ENCODE results near the gene MMRN1. TPM values are rescaled to one million over a fixed set of nuclear protein-coding genes. Genes with fewer than 3 reads are reported as not detected.
A peak's percentile ranks its signal among the peaks of the same experiment; 100 is the strongest.

The MMRN1 gene
- total and polyA plus RNA-seq, 2 experiments from 2014 or later = not detected

DNA sequence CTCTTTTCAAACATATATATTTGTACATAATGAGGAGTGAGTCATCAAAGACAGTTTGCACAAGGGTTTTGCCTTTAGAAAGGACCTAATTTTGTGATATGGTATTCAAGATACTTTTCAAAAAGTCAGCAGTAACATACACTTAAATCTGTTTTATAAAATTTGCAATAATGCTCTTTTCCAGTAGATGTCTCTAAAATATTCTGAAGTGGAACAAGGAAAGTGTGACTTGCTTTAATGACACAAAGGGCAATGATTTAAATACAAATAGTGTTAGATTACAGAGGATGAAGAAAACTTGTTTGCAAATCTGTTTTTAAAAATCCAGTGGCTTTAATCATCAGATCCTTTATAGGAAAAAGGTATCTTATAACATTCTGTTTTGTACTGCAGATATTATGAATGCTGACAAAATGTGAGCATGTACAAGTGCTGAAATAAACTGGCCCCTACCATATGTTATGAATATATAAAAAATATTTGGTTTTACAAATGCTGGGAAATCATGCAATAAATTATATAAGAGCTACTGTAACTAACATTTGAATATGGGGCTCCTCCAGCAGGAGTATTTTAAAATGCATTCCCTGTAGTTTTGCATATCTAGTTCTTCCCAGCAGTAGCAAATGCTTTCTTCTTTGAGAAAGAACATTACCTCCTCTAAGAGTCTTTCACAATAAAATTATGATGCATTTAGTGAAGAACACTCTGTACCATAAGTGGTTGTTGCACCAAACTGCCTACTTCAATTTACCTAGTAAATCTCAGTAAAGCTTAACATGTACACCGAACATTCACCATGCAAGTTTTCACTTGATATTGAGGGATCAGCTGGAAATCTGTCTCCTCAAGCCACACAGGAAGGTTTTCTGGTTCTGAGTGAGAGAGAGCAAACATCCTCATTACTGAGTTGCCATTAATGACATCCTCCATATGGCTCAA is 20.2 kb downstream of the MMRN1 start:
- Mint-ChIP-seq H3K27ac (peak overlapping the region; percentile 20; the same call in 1 of the 2 replicates), H3K36me3 (ENCODE audit: low read depth) (no peaks in the 10 kb centered on the region), H3K27me3 (ENCODE audit: insufficient read depth, low read depth, poor library complexity) (no peaks in the 10 kb centered on the region), H3K4me3 (no peak overlapping the region), H3K4me1 (peaks cover 21% of the 10 kb centered on the region), H3K9me3 (no peaks in the 10 kb centered on the region)
- Histone ChIP-seq H3F3A (replicated peaks; ENCODE audit: low read depth) (no peaks in the 10 kb centered on the region), H3K4me3 (no peak overlapping the region), H3K9me2 (ENCODE audit: insufficient read depth) (no peaks in the 10 kb centered on the region), H3K27ac (ENCODE audit: low read depth) (no peak overlapping the region), H2AFZ (no peak overlapping the region), H3K4me2 (peak overlapping the region; percentile 45), H3K36me3 (ENCODE audit: insufficient read depth) (no peaks in the 10 kb centered on the region), H3K4me1 (ENCODE audit: insufficient read depth) (peaks cover 22% of the 10 kb centered on the region), H3K79me2 (replicated peaks; ENCODE audit: insufficient read depth) (no peaks in the 10 kb centered on the region), H3K27me3 (ENCODE audit: insufficient read depth) (no peaks in the 10 kb centered on the region), H4K20me1 (replicated peaks; ENCODE audit: insufficient read depth) (no peaks in the 10 kb centered on the region)
- TF ChIP-seq ZNF331 (CRISPR knock-in tag; IDR thresholded peaks at IDR 0.05; ENCODE audit: low read depth) (no peak), STAT1 (IDR thresholded peaks at IDR 0.05; ENCODE audit: unreplicated experiment) (no peak), EZH2phosphoT487 (IDR thresholded peaks at IDR 0.05; ENCODE audit: unreplicated experiment) (no peak), ZNF114 (CRISPR knock-in tag; IDR thresholded peaks at IDR 0.05) (no peak), CREB1 (CRISPR knock-in tag; IDR thresholded peaks at IDR 0.05; ENCODE audit: low read depth) (no peak), CTCF (conservative IDR thresholded peaks at IDR 0.05; ENCODE audit: low read depth in 2 of 2) (no peak; a peak in 1 of 4 replicates), POLR2AphosphoS5 (IDR thresholded peaks at IDR 0.05; ENCODE audit: low read depth) (no peak), JUNB (IDR thresholded peaks at IDR 0.05; ENCODE audit: unreplicated experiment) (no peak), ZNF462 (CRISPR knock-in tag; IDR thresholded peaks at IDR 0.05) (no peak), EZH2 (IDR thresholded peaks at IDR 0.05; ENCODE audit: low read depth, unreplicated experiment) (no peak), NANOG (IDR thresholded peaks at IDR 0.05; ENCODE audit: borderline replicate concordance) (no peak)
- TF ChIP-seq, protein P1, sequence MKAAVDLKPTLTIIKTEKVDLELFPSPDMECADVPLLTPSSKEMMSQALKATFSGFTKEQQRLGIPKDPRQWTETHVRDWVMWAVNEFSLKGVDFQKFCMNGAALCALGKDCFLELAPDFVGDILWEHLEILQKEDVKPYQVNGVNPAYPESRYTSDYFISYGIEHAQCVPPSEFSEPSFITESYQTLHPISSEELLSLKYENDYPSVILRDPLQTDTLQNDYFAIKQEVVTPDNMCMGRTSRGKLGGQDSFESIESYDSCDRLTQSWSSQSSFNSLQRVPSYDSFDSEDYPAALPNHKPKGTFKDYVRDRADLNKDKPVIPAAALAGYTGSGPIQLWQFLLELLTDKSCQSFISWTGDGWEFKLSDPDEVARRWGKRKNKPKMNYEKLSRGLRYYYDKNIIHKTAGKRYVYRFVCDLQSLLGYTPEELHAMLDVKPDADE (IDR thresholded peaks at IDR 0.05) = no peak
- TF ChIP-seq, protein P2, sequence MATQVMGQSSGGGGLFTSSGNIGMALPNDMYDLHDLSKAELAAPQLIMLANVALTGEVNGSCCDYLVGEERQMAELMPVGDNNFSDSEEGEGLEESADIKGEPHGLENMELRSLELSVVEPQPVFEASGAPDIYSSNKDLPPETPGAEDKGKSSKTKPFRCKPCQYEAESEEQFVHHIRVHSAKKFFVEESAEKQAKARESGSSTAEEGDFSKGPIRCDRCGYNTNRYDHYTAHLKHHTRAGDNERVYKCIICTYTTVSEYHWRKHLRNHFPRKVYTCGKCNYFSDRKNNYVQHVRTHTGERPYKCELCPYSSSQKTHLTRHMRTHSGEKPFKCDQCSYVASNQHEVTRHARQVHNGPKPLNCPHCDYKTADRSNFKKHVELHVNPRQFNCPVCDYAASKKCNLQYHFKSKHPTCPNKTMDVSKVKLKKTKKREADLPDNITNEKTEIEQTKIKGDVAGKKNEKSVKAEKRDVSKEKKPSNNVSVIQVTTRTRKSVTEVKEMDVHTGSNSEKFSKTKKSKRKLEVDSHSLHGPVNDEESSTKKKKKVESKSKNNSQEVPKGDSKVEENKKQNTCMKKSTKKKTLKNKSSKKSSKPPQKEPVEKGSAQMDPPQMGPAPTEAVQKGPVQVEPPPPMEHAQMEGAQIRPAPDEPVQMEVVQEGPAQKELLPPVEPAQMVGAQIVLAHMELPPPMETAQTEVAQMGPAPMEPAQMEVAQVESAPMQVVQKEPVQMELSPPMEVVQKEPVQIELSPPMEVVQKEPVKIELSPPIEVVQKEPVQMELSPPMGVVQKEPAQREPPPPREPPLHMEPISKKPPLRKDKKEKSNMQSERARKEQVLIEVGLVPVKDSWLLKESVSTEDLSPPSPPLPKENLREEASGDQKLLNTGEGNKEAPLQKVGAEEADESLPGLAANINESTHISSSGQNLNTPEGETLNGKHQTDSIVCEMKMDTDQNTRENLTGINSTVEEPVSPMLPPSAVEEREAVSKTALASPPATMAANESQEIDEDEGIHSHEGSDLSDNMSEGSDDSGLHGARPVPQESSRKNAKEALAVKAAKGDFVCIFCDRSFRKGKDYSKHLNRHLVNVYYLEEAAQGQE (IDR thresholded peaks at IDR 0.05; ENCODE audit: unreplicated experiment) = no peak
- ATAC-seq = no peak
- DNase-seq (ENCODE audit: low spot score) = no peak

Data from GM23338 (cell line).